HepG2 (cell line): ENCODE measurements around the gene SKI. TPM values are rescaled to one million over a fixed set of nuclear protein-coding genes. Genes with fewer than 3 reads are reported as not detected.

ENCODE experiments used
- HINFP ChIP-seq: sonication (generic); formaldehyde crosslinking; IDR thresholded peaks from 2 replicates; pipeline ENCODE4 v1.4.0; 2020; ENCODE audit warnings: low read depth, mild to moderate bottlenecking, missing genetic modification reagents
- HNF1A ChIP-seq, 2 experiments: sonication (generic) in 1 of 2; formaldehyde crosslinking in 1 of 2; IDR thresholded peaks; 2 replicates each; pipeline versions ENCODE4 v1.4.0 to v1.6.1; 2016 to 2020; ENCODE audit warnings: borderline replicate concordance in 1 of 2, low read depth in 1 of 2, mild to moderate bottlenecking in 1 of 2, missing genetic modification reagents in 1 of 2
- LCORL ChIP-seq, 2 experiments: fragments of 450-650 bp in 1 of 2; sonication (generic) in 1 of 2; formaldehyde crosslinking in 1 of 2; IDR thresholded peaks; 2 replicates each; pipeline versions ENCODE4 v1.5.0 to v1.6.1; 2017 to 2020; ENCODE audit warnings: antibody characterized with exemption in 1 of 2, missing genetic modification reagents in 1 of 2
- MTERF4 ChIP-seq: sonication (generic); formaldehyde crosslinking; IDR thresholded peaks from 2 replicates; pipeline ENCODE4 v1.8.0; 2023; ENCODE audit warnings: mild to moderate bottlenecking, missing genetic modification reagents
- SMAD3 ChIP-seq: sonication (generic); formaldehyde crosslinking; IDR thresholded peaks from 2 replicates; pipeline ENCODE4 v1.4.0; 2020; ENCODE audit warnings: missing genetic modification reagents
- SNAPC5 ChIP-seq: sonication (generic); formaldehyde crosslinking; IDR thresholded peaks from 2 replicates; pipeline ENCODE4 v1.8.1; 2023; ENCODE audit warnings: mild to moderate bottlenecking, missing genetic modification reagents, borderline replicate concordance
- ZNF124 ChIP-seq: sonication (generic); formaldehyde crosslinking; IDR thresholded peaks from 2 replicates; pipeline ENCODE4 v1.4.0; 2020; ENCODE audit warnings: missing genetic modification reagents
- ZNF20 ChIP-seq: sonication (generic); formaldehyde crosslinking; IDR thresholded peaks from 2 replicates; pipeline ENCODE4 v1.4.0; 2020; ENCODE audit warnings: mild to moderate bottlenecking, moderate library complexity, missing genetic modification reagents
- ZNF318 ChIP-seq: sonication (generic); formaldehyde crosslinking; IDR thresholded peaks from 2 replicates; pipeline ENCODE4 v1.4.0; 2020; ENCODE audit warnings: mild to moderate bottlenecking, missing genetic modification reagents
- ZNF460 ChIP-seq: sonication (generic); formaldehyde crosslinking; IDR thresholded peaks from 2 replicates; pipeline ENCODE4 v1.5.1; 2020; ENCODE audit warnings: missing genetic modification reagents, mild to moderate bottlenecking, borderline replicate concordance
- ZNF747 ChIP-seq: sonication (generic); formaldehyde crosslinking; IDR thresholded peaks from 2 replicates; pipeline ENCODE4 v1.8.1; 2023; ENCODE audit warnings: missing genetic modification reagents, mild to moderate bottlenecking, borderline replicate concordance
- polyA plus RNA-seq, 8 experiments: library from polyadenylated mRNA; depleted of rRNA in 3 of 8; stranded (reverse) in 7 of 8; unstranded in 1 of 8; fragments of >200 nt; fragmentation: Illumina TruSeq in 4 of 8; extraction: Trizol in 4 of 8; gene quantifications; 2 replicates each; pipeline versions ENCODE4 v1.2.1 to v1.2.3, GENCODE V29; 2011 to 2016; ENCODE audit warnings: low read depth in 4 of 8, missing spikeins in 1 of 8, mixed read lengths in 1 of 8; ENCODE audit not compliant: insufficient read depth in 1 of 8
- total RNA-seq, 5 experiments: library from RNA; depleted of rRNA; stranded (reverse); fragments of >200 nt; fragmentation: Illumina TruSeq; extraction: Trizol; gene quantifications; 2 replicates each; pipeline ENCODE4 v1.2.3, GENCODE V29; 2016; ENCODE audit warnings: low read depth in 1 of 5

SKI gene
- total and polyA plus RNA-seq, 2 of the 13 experiments (the other 11 are each of a cell fraction or from before 2014, with no cell fraction given): 4.7 to 6.9 TPM

- TF ChIP-seq ZNF318 (CRISPR knock-in tag): no peak
- 0 out of 2 replicates have a peak, but pooled peaks have one; percentile 46 for TF ChIP-seq MTERF4 (CRISPR knock-in tag)
- no peak for TF ChIP-seq ZNF460 (CRISPR knock-in tag)
- peak; percentile 74 for TF ChIP-seq SMAD3
- no peak for TF ChIP-seq HINFP
- no peak for TF ChIP-seq LCORL (IDR thresholded peaks at IDR 0.05)
- TF ChIP-seq LCORL (CRISPR knock-in tag; IDR thresholded peaks at IDR 0.05): peak; percentile 83
- TF ChIP-seq SNAPC5 (CRISPR knock-in tag): no peak
- TF ChIP-seq HNF1A (IDR thresholded peaks at IDR 0.05; ENCODE audit: low read depth): no peak; the same call in 1 of the 2 replicates
- peak; percentile 62; the same call in 1 of the 2 replicates for TF ChIP-seq HNF1A (CRISPR knock-in tag; IDR thresholded peaks at IDR 0.05; ENCODE audit: borderline replicate concordance)
- peak; percentile 53; the same call in 1 of the 2 replicates for TF ChIP-seq ZNF124 (CRISPR knock-in tag)
- TF ChIP-seq ZNF20: 0 out of 2 replicates have a peak, but pooled peaks have one; percentile 46
- TF ChIP-seq ZNF747: no peak
These were observed 6.1 kb downstream of the SKI start (continued) for GRCh38 chr1:2233997-2234761.
